Measurements from ENCODE around the gene TAGAP. TPM values are rescaled to one million over a fixed set of nuclear protein-coding genes. Genes with fewer than 3 reads are reported as not detected.

The TAGAP gene
- total and polyA plus RNA-seq, 10 of the 15 experiments (the other 5 are each of a cell fraction or from before 2014, with no cell fraction given), result 5.3 to 27.4 (median 18.9) TPM

DNA sequence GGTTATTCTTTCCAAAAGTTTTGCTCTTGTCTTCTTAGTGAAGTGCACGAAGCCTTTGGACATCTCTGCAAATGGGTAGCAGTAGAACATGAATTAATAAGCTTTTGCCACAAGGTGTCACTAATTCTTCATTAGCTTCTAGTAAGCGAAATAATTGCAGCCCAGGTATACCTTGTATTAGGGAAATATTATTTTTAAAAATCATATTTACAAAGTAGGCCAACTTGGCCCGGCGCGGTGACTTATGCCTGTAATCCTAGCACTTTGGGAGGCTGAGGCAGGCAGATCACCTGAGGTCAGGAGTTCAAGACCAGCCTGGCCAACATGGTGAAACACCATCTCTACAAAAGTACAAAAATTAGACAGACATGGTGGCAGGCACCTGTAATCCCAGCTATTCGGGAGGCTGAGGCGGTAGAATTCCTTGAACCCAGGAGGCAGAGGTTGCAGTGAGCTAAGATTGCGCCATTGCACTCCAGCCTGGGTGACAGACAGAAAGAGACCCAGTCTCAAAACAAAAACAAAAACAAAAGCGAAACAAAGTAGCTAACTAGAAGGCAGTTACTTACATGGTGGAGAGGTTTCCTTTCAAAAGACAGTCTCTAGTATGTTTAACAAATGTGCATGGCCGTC, 36.0 kb downstream of the TAGAP start (continued):
- TF ChIP-seq ZNF217 (IDR thresholded peaks at IDR 0.05), result no peak
- no peak for TF ChIP-seq KAT2A (conservative IDR thresholded peaks at IDR 0.05; ENCODE audit: control insufficient read depth, low read depth, low read length)
- no peak for TF ChIP-seq HCFC1 (IDR thresholded peaks at IDR 0.05; ENCODE audit: low read length)
- TF ChIP-seq ETV6 (conservative IDR thresholded peaks at IDR 0.05 in 1 of 2, IDR thresholded peaks at IDR 0.05 in 1 of 2; ENCODE audit: borderline replicate concordance in 1 of 2, low read depth in 1 of 2), result no peak
- TF ChIP-seq NFYA (IDR thresholded peaks at IDR 0.05; ENCODE audit: borderline replicate concordance, low read depth, low read length), result no peak
- TF ChIP-seq, protein P1, sequence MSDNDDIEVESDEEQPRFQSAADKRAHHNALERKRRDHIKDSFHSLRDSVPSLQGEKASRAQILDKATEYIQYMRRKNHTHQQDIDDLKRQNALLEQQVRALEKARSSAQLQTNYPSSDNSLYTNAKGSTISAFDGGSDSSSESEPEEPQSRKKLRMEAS (IDR thresholded peaks at IDR 0.05; ENCODE audit: low read depth, low read length), result no peak
- no peak for TF ChIP-seq RUNX3 (IDR thresholded peaks at IDR 0.05; ENCODE audit: low read length)
- TF ChIP-seq, protein P2, sequence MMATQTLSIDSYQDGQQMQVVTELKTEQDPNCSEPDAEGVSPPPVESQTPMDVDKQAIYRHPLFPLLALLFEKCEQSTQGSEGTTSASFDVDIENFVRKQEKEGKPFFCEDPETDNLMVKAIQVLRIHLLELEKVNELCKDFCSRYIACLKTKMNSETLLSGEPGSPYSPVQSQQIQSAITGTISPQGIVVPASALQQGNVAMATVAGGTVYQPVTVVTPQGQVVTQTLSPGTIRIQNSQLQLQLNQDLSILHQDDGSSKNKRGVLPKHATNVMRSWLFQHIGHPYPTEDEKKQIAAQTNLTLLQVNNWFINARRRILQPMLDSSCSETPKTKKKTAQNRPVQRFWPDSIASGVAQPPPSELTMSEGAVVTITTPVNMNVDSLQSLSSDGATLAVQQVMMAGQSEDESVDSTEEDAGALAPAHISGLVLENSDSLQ (IDR thresholded peaks at IDR 0.05), result peak; percentile 67
- TF ChIP-seq BHLHE40 (IDR thresholded peaks at IDR 0.05; ENCODE audit: borderline replicate concordance in 1 of 2, low read depth in 2 of 2, low read length in 1 of 2), result peak in 1 of 2 experiments; percentile 6; a peak in 1 of 4 replicates
- no peak for TF ChIP-seq CHD4 (IDR thresholded peaks at IDR 0.05)
- TF ChIP-seq SMC3 (IDR thresholded peaks at IDR 0.05; ENCODE audit: borderline replicate concordance, low read length), result peak; percentile 74
- TF ChIP-seq, protein P3, sequence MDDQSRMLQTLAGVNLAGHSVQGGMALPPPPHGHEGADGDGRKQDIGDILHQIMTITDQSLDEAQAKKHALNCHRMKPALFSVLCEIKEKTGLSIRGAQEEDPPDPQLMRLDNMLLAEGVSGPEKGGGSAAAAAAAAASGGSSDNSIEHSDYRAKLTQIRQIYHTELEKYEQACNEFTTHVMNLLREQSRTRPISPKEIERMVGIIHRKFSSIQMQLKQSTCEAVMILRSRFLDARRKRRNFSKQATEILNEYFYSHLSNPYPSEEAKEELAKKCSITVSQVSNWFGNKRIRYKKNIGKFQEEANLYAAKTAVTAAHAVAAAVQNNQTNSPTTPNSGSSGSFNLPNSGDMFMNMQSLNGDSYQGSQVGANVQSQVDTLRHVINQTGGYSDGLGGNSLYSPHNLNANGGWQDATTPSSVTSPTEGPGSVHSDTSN (IDR thresholded peaks at IDR 0.05; ENCODE audit: insufficient replicate concordance, low read depth, low read length), result no peak
- TF ChIP-seq, protein P4, sequence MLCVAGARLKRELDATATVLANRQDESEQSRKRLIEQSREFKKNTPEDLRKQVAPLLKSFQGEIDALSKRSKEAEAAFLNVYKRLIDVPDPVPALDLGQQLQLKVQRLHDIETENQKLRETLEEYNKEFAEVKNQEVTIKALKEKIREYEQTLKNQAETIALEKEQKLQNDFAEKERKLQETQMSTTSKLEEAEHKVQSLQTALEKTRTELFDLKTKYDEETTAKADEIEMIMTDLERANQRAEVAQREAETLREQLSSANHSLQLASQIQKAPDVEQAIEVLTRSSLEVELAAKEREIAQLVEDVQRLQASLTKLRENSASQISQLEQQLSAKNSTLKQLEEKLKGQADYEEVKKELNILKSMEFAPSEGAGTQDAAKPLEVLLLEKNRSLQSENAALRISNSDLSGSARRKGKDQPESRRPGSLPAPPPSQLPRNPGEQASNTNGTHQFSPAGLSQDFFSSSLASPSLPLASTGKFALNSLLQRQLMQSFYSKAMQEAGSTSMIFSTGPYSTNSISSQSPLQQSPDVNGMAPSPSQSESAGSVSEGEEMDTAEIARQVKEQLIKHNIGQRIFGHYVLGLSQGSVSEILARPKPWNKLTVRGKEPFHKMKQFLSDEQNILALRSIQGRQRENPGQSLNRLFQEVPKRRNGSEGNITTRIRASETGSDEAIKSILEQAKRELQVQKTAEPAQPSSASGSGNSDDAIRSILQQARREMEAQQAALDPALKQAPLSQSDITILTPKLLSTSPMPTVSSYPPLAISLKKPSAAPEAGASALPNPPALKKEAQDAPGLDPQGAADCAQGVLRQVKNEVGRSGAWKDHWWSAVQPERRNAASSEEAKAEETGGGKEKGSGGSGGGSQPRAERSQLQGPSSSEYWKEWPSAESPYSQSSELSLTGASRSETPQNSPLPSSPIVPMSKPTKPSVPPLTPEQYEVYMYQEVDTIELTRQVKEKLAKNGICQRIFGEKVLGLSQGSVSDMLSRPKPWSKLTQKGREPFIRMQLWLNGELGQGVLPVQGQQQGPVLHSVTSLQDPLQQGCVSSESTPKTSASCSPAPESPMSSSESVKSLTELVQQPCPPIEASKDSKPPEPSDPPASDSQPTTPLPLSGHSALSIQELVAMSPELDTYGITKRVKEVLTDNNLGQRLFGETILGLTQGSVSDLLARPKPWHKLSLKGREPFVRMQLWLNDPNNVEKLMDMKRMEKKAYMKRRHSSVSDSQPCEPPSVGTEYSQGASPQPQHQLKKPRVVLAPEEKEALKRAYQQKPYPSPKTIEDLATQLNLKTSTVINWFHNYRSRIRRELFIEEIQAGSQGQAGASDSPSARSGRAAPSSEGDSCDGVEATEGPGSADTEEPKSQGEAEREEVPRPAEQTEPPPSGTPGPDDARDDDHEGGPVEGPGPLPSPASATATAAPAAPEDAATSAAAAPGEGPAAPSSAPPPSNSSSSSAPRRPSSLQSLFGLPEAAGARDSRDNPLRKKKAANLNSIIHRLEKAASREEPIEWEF (IDR thresholded peaks at IDR 0.05; ENCODE audit: insufficient replicate concordance, low read depth, low read length), result no peak
- TF ChIP-seq IRF4 (IDR thresholded peaks at IDR 0.05; ENCODE audit: low read depth, low read length), result no peak
- TF ChIP-seq FOXM1 (IDR thresholded peaks at IDR 0.05; ENCODE audit: low read depth, low read length), result no peak
- TF ChIP-seq, protein P5, sequence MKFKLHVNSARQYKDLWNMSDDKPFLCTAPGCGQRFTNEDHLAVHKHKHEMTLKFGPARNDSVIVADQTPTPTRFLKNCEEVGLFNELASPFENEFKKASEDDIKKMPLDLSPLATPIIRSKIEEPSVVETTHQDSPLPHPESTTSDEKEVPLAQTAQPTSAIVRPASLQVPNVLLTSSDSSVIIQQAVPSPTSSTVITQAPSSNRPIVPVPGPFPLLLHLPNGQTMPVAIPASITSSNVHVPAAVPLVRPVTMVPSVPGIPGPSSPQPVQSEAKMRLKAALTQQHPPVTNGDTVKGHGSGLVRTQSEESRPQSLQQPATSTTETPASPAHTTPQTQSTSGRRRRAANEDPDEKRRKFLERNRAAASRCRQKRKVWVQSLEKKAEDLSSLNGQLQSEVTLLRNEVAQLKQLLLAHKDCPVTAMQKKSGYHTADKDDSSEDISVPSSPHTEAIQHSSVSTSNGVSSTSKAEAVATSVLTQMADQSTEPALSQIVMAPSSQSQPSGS (IDR thresholded peaks at IDR 0.05; ENCODE audit: low read length), result no peak
- TF ChIP-seq GABPA (IDR thresholded peaks at IDR 0.05; ENCODE audit: low read depth), result no peak
- TF ChIP-seq POLR2AphosphoS5 (IDR thresholded peaks at IDR 0.05; ENCODE audit: low read length), result no peak
